ENCODE data around the gene DHRS7B.

DNA sequence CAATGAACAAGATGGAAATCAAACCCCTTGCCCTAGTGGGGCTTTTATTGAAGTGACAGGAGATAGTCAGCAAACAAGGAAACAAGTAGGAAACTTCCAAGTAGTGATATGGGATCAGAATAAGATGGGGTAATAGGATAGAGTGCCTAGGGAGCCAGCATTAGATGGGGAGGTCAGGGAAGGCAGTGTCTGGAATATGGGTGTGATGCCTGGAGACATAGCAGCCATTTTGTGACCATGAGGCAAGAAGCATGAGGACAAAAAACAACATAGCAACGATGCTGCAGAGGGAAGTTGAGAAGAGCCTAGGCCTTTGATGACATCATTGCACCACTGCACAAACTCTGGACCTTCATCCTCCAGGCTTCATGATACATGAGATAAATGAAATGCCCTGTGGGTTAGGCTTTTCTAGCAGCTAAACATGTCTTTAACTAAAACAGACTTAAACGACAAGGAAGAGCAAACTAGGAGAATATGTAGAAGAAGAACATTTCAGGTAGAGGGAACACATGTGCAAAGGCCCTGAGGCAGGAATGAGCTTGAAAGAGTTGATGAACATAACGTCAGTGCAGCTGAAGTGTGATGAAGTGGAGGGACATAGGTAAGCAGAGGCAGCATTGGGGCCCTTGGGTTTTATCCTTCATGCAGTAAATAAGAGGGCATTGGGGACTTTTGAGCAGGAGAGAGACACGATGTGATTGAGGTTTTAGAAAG, 105.4 kb downstream of the DHRS7B start:
- TF ChIP-seq POLR2AphosphoS5 (IDR thresholded peaks at IDR 0.05; ENCODE audit: low read depth, low read length) (no peak), REST (IDR thresholded peaks at IDR 0.05; ENCODE audit: insufficient read depth in 1 of 2, low read depth in 2 of 2, low read length in 2 of 2) (no peak)
